Fibroblast of lung (primary cell): ENCODE measurements around the gene ZNF521. TPM values are rescaled to one million over a fixed set of nuclear protein-coding genes. Genes with fewer than 3 reads are reported as not detected.

Experiments
- DNase-seq, 2 donors: peaks; one replicate each; pipeline versions ENCODE4 v3.0.0 to v3.0.0-alpha.2; 2010; ENCODE audit warnings: low read depth in 2 of 2
- H2AFZ ChIP-seq: 2 replicates; pipeline ENCODE4 v1.5.1; 2012; ENCODE audit warnings: low read length, control low read depth, inconsistent platforms
- H3K27ac ChIP-seq: 2 replicates; pipeline ENCODE4 v1.5.1; 2011; ENCODE audit warnings: low read length, control low read depth; ENCODE audit not compliant: insufficient read depth
- H3K27me3 ChIP-seq: 2 replicates; pipeline ENCODE4 v1.5.1; 2011; ENCODE audit warnings: mild to moderate bottlenecking, low read length; ENCODE audit not compliant: control insufficient read depth, insufficient read depth
- H3K36me3 ChIP-seq: 2 replicates; pipeline ENCODE4 v1.5.1; 2011; ENCODE audit warnings: low read length; ENCODE audit not compliant: control insufficient read depth, insufficient read depth
- H3K4me1 ChIP-seq: 2 replicates; pipeline ENCODE4 v1.5.1; 2011; ENCODE audit warnings: low read length; ENCODE audit not compliant: control insufficient read depth, insufficient read depth; ENCODE audit errors: extremely low read depth
- H3K4me2 ChIP-seq: 2 replicates; pipeline ENCODE4 v1.5.1; 2011; ENCODE audit warnings: low read length, control low read depth; ENCODE audit not compliant: insufficient read depth; ENCODE audit errors: extremely low read depth
- H3K4me3 ChIP-seq, 4 experiments: fragments of 200-600 bp in 1 of 4; sonication (generic) in 1 of 4; replicated peaks in 1 of 4; 2 replicates each; pipeline ENCODE4 v1.5.1; 2011 to 2016; ENCODE audit warnings: low read length in 4 of 4, low read depth in 3 of 4, mild to moderate bottlenecking in 3 of 4, control low read depth in 2 of 4, inconsistent platforms in 1 of 4, mixed read lengths in 1 of 4; ENCODE audit not compliant: insufficient read depth in 1 of 4; ENCODE audit errors: control extremely low read depth in 1 of 4
- H3K79me2 ChIP-seq: 2 replicates; pipeline ENCODE4 v1.5.1; 2012; ENCODE audit warnings: mild to moderate bottlenecking, low read length, inconsistent platforms; ENCODE audit not compliant: control insufficient read depth, insufficient read depth
- H3K9ac ChIP-seq: 2 replicates; pipeline ENCODE4 v1.5.1; 2011; ENCODE audit warnings: mild to moderate bottlenecking, low read length, control low read depth; ENCODE audit not compliant: insufficient read depth
- H3K9me3 ChIP-seq: 2 replicates; pipeline ENCODE4 v1.5.1; 2012; ENCODE audit warnings: low read depth, low read length; ENCODE audit not compliant: control insufficient read depth, insufficient read depth
- H4K20me1 ChIP-seq: 2 replicates; pipeline ENCODE4 v1.5.1; 2011; ENCODE audit warnings: low read length; ENCODE audit not compliant: control insufficient read depth, insufficient read depth; ENCODE audit errors: extremely low read depth
- EZH2 ChIP-seq: IDR thresholded peaks from 2 replicates; pipeline ENCODE4 v1.5.1; 2012; ENCODE audit warnings: low read length, control low read depth, mild to moderate bottlenecking; ENCODE audit errors: missing control alignments
- polyA plus RNA-seq, 2 donors: library from polyadenylated mRNA; depleted of rRNA in 1 of 2; stranded (reverse) in 1 of 2; unstranded in 1 of 2; fragments of >200 nt; gene quantifications; 2 replicates each; pipeline ENCODE4 v1.2.1, GENCODE V29; 2011 to 2012; ENCODE audit warnings: missing spikeins in 1 of 2
- total RNA-seq: library from RNA; depleted of rRNA; stranded (reverse); fragments of >200 nt; gene quantifications from 2 replicates; pipeline ENCODE4 v1.2.1, GENCODE V29; 2014
- TF ChIP-seq, protein P1 (sequence below), 2 donors: IDR thresholded peaks in 1 of 2; conservative IDR thresholded peaks in 1 of 2; 1 replicate in 1 of 2; 2 replicates in 1 of 2; pipeline ENCODE4 v1.5.1; 2011 to 2012; ENCODE audit warnings: low read length in 2 of 2, control low read depth in 1 of 2, inconsistent platforms in 1 of 2, low read depth in 1 of 2, mild to moderate bottlenecking in 1 of 2

ZNF521 gene
- total and polyA plus RNA-seq, 2 donors (not counting 1 experiment from before 2014, with no cell fraction given), result 25.2 to 43.6 TPM

DNA sequence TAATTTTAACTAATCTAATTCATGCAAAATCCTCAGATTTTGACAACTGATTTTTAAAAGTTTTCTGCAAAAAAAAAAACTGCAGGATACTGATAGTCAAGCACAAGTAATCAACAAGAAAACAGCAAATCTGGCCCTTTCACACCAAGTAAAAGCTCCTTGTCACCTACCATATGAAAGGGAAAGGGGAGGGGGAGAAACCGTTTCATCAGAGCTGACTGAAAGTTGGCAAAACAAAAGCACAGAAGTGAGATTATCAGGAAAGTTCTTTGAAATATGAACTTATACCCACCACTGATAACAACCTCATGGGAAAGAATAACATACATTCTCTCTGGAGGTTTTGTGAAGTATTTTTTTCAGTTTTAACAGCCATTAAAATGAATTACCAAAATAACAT lies 38.7 kb downstream of the ZNF521 start:
- Histone ChIP-seq H3K4me2 (no peak overlapping the region), H3K9ac (no peak overlapping the region), H3K4me1 (no peaks in the 10 kb centered on the region), H3K4me3 (no peak overlapping the region), H3K9me3 (no peaks in the 10 kb centered on the region), H2AFZ (no peak overlapping the region), H4K20me1 (no peaks in the 10 kb centered on the region), H3K79me2 (no peaks in the 10 kb centered on the region), H3K27me3 (no peaks in the 10 kb centered on the region), H3K27ac (no peak overlapping the region), H3K36me3 (no peaks in the 10 kb centered on the region)
- TF ChIP-seq, protein P1, sequence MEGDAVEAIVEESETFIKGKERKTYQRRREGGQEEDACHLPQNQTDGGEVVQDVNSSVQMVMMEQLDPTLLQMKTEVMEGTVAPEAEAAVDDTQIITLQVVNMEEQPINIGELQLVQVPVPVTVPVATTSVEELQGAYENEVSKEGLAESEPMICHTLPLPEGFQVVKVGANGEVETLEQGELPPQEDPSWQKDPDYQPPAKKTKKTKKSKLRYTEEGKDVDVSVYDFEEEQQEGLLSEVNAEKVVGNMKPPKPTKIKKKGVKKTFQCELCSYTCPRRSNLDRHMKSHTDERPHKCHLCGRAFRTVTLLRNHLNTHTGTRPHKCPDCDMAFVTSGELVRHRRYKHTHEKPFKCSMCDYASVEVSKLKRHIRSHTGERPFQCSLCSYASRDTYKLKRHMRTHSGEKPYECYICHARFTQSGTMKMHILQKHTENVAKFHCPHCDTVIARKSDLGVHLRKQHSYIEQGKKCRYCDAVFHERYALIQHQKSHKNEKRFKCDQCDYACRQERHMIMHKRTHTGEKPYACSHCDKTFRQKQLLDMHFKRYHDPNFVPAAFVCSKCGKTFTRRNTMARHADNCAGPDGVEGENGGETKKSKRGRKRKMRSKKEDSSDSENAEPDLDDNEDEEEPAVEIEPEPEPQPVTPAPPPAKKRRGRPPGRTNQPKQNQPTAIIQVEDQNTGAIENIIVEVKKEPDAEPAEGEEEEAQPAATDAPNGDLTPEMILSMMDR (conservative IDR thresholded peaks at IDR 0.05 in 1 of 2, IDR thresholded peaks at IDR 0.05 in 1 of 2; ENCODE audit: low read depth in 1 of 2, low read length in 2 of 2), result no peak
- no peak for TF ChIP-seq EZH2
- no peak for DNase-seq

DNA sequence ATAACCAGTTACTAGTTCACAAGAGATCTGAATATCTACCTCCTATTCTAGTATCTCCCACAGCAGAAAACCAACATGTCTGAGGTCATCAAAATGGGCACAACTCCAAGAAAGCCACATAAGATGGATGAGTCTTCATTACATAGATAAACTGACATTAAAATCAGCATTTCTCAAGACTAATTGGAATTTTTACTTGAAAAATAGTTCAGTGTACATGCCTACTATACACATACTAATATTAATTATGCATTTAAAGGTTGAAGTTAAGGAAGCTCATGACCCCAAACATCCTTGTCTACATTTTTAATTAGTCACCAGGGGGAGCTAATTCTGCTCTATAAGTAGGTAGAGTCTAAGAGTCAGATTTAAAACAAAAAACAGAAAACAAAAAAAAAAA lies 41.9 kb downstream of the ZNF521 start:
- H3K79me2 ChIP-seq, result no peaks in the 10 kb centered on the region
- H3K4me1 ChIP-seq, result peaks cover 2% of the 10 kb centered on the region
- no peak for TF ChIP-seq EZH2
- TF ChIP-seq, protein P1 (conservative IDR thresholded peaks at IDR 0.05 in 1 of 2, IDR thresholded peaks at IDR 0.05 in 1 of 2; ENCODE audit: low read depth in 1 of 2, low read length in 2 of 2), result peak in 1 of 2 donors; percentile 28
- H3K27me3 ChIP-seq, result no peaks in the 10 kb centered on the region
- DNase-seq, result peak; percentile 77 to 83
- no peak overlapping the region for H3K27ac ChIP-seq
- H2AFZ ChIP-seq, result no peak overlapping the region
- no peaks in the 10 kb centered on the region for H3K36me3 ChIP-seq
- no peaks in the 10 kb centered on the region for H3K9me3 ChIP-seq
- H3K4me2 ChIP-seq, result no peak overlapping the region
- no peaks in the 10 kb centered on the region for H4K20me1 ChIP-seq
- H3K4me3 ChIP-seq, result no peak overlapping the region
- H3K9ac ChIP-seq, result no peak overlapping the region

DNA sequence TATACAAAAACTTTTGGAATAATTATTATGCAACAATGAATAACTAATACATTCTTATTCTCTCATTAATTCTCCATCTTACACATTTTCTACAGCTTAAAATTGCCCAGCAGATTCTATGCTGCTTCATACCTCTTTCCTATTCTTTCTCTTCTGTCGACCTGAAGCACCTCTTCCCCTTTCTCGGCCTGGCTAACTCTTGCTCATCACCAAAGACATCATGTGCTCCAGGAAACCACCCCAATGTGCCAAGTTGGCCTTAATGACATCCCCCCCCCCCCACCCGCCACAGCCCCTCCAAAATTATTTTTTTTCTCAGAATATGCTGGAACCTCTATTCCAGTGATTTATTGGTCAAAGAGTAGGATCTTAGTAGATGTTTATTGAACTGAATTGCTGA lies 43.6 kb downstream of the ZNF521 start:
- H4K20me1 ChIP-seq, result no peaks in the 10 kb centered on the region
- no peaks in the 10 kb centered on the region for H3K9me3 ChIP-seq
- no peaks in the 10 kb centered on the region for H3K79me2 ChIP-seq
- H3K27ac ChIP-seq, result no peak overlapping the region
- DNase-seq, result no peak
- H3K27me3 ChIP-seq, result no peaks in the 10 kb centered on the region
- no peak overlapping the region for H3K9ac ChIP-seq
- H2AFZ ChIP-seq, result no peak overlapping the region
- H3K4me3 ChIP-seq, result no peak overlapping the region
- TF ChIP-seq, protein P1 (conservative IDR thresholded peaks at IDR 0.05 in 1 of 2, IDR thresholded peaks at IDR 0.05 in 1 of 2; ENCODE audit: low read depth in 1 of 2, low read length in 2 of 2), result no peak
- no peak for TF ChIP-seq EZH2
- H3K36me3 ChIP-seq, result no peaks in the 10 kb centered on the region
- H3K4me1 ChIP-seq, result peaks cover 2% of the 10 kb centered on the region
- H3K4me2 ChIP-seq, result no peak overlapping the region
